Gastrocnemius medialis (tissue), 4 donors: ENCODE data around the gene GIMAP6. TPM values are rescaled to one million over a fixed set of nuclear protein-coding genes. Genes with fewer than 3 reads are reported as not detected.
"Not testable (repeated sequence)": the region's sequence is repeated elsewhere in the genome, so short reads cannot be mapped to it uniquely, and the experiment has no call there.

Experiments
- ATAC-seq, 2 donors: fragments of 150-250 bp; one replicate each; pipeline ENCODE4 v1.9.1; 2016
- DNase-seq, 2 donors: peaks; one replicate each; pipeline ENCODE4 v3.0.0-alpha.2; 2019
- H3K27ac ChIP-seq, 4 donors: fragments of 200-600 bp; sonication (generic); 1 replicate in 1 of 4; 2 replicates in 3 of 4; pipeline ENCODE4 v1.5.1; 2016 to 2018; ENCODE audit warnings: mild to moderate bottlenecking in 2 of 4, moderate library complexity in 1 of 4
- H3K27me3 ChIP-seq, 3 donors: fragments of 200-600 bp; sonication (generic) in 2 of 3; 1 replicate in 1 of 3; 2 replicates in 2 of 3; pipeline versions ENCODE4 v1.5.1 to v1.6.0; 2016 to 2019; ENCODE audit warnings: mild to moderate bottlenecking in 1 of 3, moderate library complexity in 1 of 3
- H3K36me3 ChIP-seq, 2 donors: fragments of 200-600 bp; sonication (generic) in 1 of 2; one replicate each; pipeline ENCODE4 v1.5.1; 2017 to 2018
- H3K4me1 ChIP-seq, 2 donors: fragments of 200-600 bp; sonication (generic) in 1 of 2; one replicate each; pipeline ENCODE4 v1.5.1; 2016 to 2017; ENCODE audit warnings: mild to moderate bottlenecking in 2 of 2
- H3K4me3 ChIP-seq, 4 donors: fragments of 200-600 bp; sonication (generic) in 3 of 4; 1 replicate in 1 of 4; 2 replicates in 3 of 4; pipeline ENCODE4 v1.5.1; 2016 to 2019; ENCODE audit warnings: mild to moderate bottlenecking in 2 of 4
- H3K9me3 ChIP-seq, 3 donors: fragments of 200-600 bp; sonication (generic) in 2 of 3; 1 replicate in 1 of 3; 2 replicates in 2 of 3; pipeline ENCODE4 v1.5.1; 2016 to 2019
- POLR2A ChIP-seq, 2 donors: fragments of 450-650 bp; IDR thresholded peaks; one replicate each; pipeline ENCODE4 v1.6.1; 2017; ENCODE audit warnings: antibody characterized with exemption in 2 of 2, mild to moderate bottlenecking in 2 of 2, moderate library complexity in 2 of 2
- in situ Hi-C, 4 donors: fragments of 200-750 bp; cut with MboI; loops; one replicate each; pipeline versions ENCODE4 v1.15.0 to v1.8.0; 2017; ENCODE audit warnings: low sequenced_read_pairs in 4 of 4
- intact Hi-C: fragments of 100-400 bp; cut with DNase I; formaldehyde crosslinking; loops from one replicate; pipeline ENCODE4 v1.15.1; 2023; ENCODE audit warnings: low total_unique reads
- total RNA-seq, 4 donors: library from RNA; depleted of rRNA; stranded (reverse); fragments of >200 nt; gene quantifications; one replicate each; pipeline versions ENCODE4 v1.1.0 to v1.2.3, GENCODE V29; 2016
- TF ChIP-seq, protein P1 (sequence below), 5 experiments: fragments of 450-650 bp in 3 of 5; fragments of 200-600 bp in 2 of 5; sonication (generic) in 2 of 5; IDR thresholded peaks in 4 of 5; conservative IDR thresholded peaks in 1 of 5; 1 replicate in 4 of 5; 2 replicates in 1 of 5; pipeline ENCODE4 v1.5.1; 2016 to 2019; ENCODE audit warnings: antibody characterized with exemption in 5 of 5, mild to moderate bottlenecking in 3 of 5, moderate library complexity in 3 of 5

The GIMAP6 gene
- total RNA-seq, 4 donors from 2014 or later, result 8.5 to 27.8 (median 12.4) TPM

GRCh38 chr7:150663802-150664494 lies 31.8 kb upstream of the GIMAP6 start:
- ATAC-seq (no peak), DNase-seq (no peak)
- intact Hi-C loops (no loop called here), in situ Hi-C loops (no loop called here)
- Histone ChIP-seq H3K4me1 (no peaks in the 10 kb centered on the region), H3K36me3 (no peaks in the 10 kb centered on the region), H3K27me3 (no peaks in the 10 kb centered on the region), H3K9me3 (no peaks in the 10 kb centered on the region), H3K27ac (no peak overlapping the region), H3K4me3 (no peak overlapping the region)
- TF ChIP-seq, protein P1, sequence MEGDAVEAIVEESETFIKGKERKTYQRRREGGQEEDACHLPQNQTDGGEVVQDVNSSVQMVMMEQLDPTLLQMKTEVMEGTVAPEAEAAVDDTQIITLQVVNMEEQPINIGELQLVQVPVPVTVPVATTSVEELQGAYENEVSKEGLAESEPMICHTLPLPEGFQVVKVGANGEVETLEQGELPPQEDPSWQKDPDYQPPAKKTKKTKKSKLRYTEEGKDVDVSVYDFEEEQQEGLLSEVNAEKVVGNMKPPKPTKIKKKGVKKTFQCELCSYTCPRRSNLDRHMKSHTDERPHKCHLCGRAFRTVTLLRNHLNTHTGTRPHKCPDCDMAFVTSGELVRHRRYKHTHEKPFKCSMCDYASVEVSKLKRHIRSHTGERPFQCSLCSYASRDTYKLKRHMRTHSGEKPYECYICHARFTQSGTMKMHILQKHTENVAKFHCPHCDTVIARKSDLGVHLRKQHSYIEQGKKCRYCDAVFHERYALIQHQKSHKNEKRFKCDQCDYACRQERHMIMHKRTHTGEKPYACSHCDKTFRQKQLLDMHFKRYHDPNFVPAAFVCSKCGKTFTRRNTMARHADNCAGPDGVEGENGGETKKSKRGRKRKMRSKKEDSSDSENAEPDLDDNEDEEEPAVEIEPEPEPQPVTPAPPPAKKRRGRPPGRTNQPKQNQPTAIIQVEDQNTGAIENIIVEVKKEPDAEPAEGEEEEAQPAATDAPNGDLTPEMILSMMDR (IDR thresholded peaks at IDR 0.05 in 4 of 5, conservative IDR thresholded peaks at IDR 0.05 in 1 of 5), result no peak
- no peak for TF ChIP-seq POLR2A (IDR thresholded peaks at IDR 0.05)

- H3K4me1 ChIP-seq, ATAC-seq, H3K27me3 ChIP-seq, H3K9me3 ChIP-seq, H3K4me3 ChIP-seq, H3K36me3 ChIP-seq, DNase-seq, in situ Hi-C loops, intact Hi-C loops, H3K27ac ChIP-seq: not testable (repeated sequence)
Observed at GRCh38 chr7:150662821-150663220, 30.6 kb upstream of the GIMAP6 start.

GRCh38 chr7:150660939-150661613 lies 28.9 kb upstream of the GIMAP6 start:
- no peak for ATAC-seq
- H3K4me1 ChIP-seq, result no peaks in the 10 kb centered on the region
- in situ Hi-C loops, result no loop called here

DNA sequence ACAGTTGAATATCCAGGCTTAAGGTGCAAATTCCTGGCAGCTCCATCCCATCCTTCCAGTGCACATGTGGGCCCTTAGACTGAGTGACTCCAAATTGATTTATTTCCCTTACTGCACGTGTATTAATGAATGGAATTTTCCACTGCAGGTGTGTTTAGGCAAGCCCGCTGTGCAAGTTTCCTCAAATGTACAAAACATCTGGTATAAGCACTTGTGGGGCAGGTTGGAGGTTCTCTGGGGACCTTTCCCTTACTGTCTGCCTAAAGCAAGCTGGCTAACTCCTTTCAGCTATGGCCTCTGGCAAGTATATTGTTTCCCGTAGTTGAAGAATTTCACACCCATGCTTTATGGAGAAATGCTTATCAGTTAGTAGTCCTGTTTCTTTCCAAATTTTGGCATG lies 25.3 kb upstream of the GIMAP6 start:
- Histone ChIP-seq H3K27me3 (no peaks in the 10 kb centered on the region), H3K4me1 (no peaks in the 10 kb centered on the region), H3K4me3 (no peak overlapping the region), H3K36me3 (no peaks in the 10 kb centered on the region), H3K9me3 (no peaks in the 10 kb centered on the region), H3K27ac (no peak overlapping the region)
- intact Hi-C loops (no loop called here), in situ Hi-C loops (no loop called here)
- TF ChIP-seq POLR2A (IDR thresholded peaks at IDR 0.05), result no peak
- TF ChIP-seq, protein P1 (IDR thresholded peaks at IDR 0.05 in 4 of 5, conservative IDR thresholded peaks at IDR 0.05 in 1 of 5), result no peak
- no peak for DNase-seq
- no peak for ATAC-seq

More at GRCh38 chr7:150660939-150661613, 28.9 kb upstream of the GIMAP6 start:
- Histone ChIP-seq H3K36me3 (no peaks in the 10 kb centered on the region), H3K4me3 (no peak overlapping the region), H3K27me3 (no peaks in the 10 kb centered on the region), H3K27ac (no peak overlapping the region), H3K9me3 (no peaks in the 10 kb centered on the region)
- no peak for TF ChIP-seq POLR2A (IDR thresholded peaks at IDR 0.05)
- TF ChIP-seq, protein P1 (IDR thresholded peaks at IDR 0.05 in 4 of 5, conservative IDR thresholded peaks at IDR 0.05 in 1 of 5), result no peak
- no peak for DNase-seq
- intact Hi-C loops, result no loop called here

DNA sequence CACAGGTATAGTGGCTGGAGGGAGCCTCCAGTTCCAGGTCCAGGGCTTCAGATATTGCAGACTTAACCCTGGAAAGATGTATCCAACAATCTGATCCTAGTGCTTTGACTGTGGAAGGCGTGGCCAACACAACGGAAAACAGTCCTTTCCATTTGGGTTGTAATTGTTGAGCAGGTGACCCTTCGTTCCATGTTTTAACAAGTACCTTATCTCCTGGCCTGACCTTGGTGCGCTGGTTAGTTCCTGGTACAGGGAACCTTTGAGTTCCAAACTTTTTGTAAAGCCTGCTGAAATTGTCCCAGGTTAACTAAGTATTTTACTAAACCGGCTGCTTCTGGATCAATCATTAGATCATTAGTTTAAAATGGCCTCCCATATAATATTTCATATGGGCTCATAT lies 23.9 kb upstream of the GIMAP6 start:
- ATAC-seq, result no peak
- Histone ChIP-seq H3K9me3 (no peaks in the 10 kb centered on the region), H3K27me3 (no peaks in the 10 kb centered on the region), H3K36me3 (no peaks in the 10 kb centered on the region), H3K27ac (no peak overlapping the region), H3K4me3 (no peak overlapping the region), H3K4me1 (no peaks in the 10 kb centered on the region)
- in situ Hi-C loops (no loop called here), intact Hi-C loops (no loop called here)
- no peak for DNase-seq
- TF ChIP-seq, protein P1 (IDR thresholded peaks at IDR 0.05 in 4 of 5, conservative IDR thresholded peaks at IDR 0.05 in 1 of 5), result no peak
- TF ChIP-seq POLR2A (IDR thresholded peaks at IDR 0.05), result no peak
